ENCODE measurements around the gene ALPK3.

DNA sequence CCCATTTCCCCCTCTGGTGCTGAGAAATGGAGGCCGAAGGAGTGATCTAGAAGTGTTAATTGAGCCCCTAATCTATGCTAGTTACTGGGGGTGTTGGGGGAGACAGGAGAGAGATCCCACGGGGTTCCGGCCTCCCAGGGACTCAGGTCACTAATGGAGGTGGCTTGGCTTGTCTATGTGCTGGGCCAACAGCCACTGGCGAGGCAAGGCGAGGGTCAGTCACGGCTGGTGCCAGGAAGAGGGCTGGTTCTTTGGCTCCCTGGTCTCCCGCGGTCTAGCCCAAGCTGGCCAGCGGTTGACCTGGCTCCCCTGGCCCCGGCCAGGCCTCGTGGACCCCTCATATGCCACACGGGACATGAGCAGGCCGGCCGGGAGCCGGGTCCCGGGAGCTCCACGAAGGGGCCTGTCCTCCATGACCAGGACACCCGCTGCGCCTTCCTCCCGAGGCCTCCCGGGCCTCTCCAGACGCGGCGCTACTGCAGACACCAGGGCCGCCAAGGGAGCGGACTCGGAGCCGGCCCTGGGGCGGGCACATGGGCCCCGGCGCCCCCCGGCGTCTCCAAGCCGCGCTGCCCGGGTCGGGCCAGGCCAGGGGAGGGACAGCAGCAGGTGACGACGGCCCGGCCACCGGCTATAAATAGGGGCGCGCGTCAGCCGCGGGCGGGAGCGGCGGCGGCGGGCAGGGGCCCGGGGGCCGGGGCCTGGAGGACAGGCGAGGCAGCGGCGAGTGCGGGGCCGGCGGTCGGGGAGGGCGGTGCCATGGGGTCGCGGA, at the start of gene ALPK3:
- no peak for TF ChIP-seq CTCF (optimal IDR thresholded peaks at IDR 0.05 in 1 of 3, IDR thresholded peaks at IDR 0.05 in 1 of 3, conservative IDR thresholded peaks at IDR 0.05 in 1 of 3; ENCODE audit: extremely low read depth in 1 of 3, insufficient read depth in 2 of 3, low read length in 3 of 3)
- no peak for TF ChIP-seq EZH2 (IDR thresholded peaks at IDR 0.05; ENCODE audit: low read length)
